ENCODE data around the gene CIAO3. TPM values are rescaled to one million over a fixed set of nuclear protein-coding genes. Genes with fewer than 3 reads are reported as not detected.
"Not testable (repeated sequence)": the region's sequence is repeated elsewhere in the genome, so short reads cannot be mapped to it uniquely, and the experiment has no call there.

The CIAO3 gene
- total and polyA plus RNA-seq, 7 donors = 12.3 to 43.0 (median 25.9) TPM

GRCh38 chr16:754656-755055 lies 13.9 kb upstream of the CIAO3 start:
- H3K4me3 ChIP-seq = no peak overlapping the region
- 58 to 64% (median 64%) methylated on average over 11 of the region's 11 CpGs for WGBS, 3 donors
- no peaks in the 10 kb centered on the region for H3K36me3 ChIP-seq (ENCODE audit: insufficient read depth in 1 of 2, low read depth in 1 of 2)
- no peaks in the 10 kb centered on the region for H3K9me3 ChIP-seq
- no peak for TF ChIP-seq CTCF (IDR thresholded peaks at IDR 0.05)
- DNase-seq = no peak
- H3K27ac ChIP-seq = no peak overlapping the region
- intact Hi-C loops (cut with DNase I) = no loop called here
- H3K4me1 ChIP-seq = no peaks in the 10 kb centered on the region
- H3K27me3 ChIP-seq (ENCODE audit: insufficient read depth in 3 of 3, low read length in 2 of 3) = peaks cover 0 to 39% (median 10%) of the 10 kb centered on the region in 3 donors
- no peak for ATAC-seq

DNA sequence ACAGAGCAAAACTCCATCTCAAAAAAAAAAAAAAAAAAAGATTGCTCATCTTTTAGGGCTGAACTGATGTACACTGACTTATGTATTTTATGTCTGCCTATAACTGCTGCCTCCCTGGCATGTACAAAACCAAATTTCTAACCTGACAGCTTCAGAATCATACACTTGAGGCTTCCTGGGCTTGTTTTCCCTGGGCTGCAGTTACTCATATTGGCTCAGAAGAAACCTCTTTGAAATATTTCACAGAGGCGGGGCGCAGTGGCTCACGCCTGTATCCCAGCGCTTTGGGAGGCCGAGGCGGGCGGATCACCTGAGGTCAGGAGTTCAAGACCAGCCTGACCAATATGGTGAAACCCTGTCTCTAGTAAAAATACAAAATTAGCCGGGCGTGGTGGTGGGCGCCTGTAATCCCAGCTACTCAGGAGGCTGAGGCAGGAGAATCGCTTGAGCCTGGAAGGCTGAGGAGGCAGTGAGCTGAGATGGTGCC lies 13.4 kb upstream of the CIAO3 start:
- 84 to 87% (median 86%) methylated on average over 11 of the region's 11 CpGs for WGBS, 3 donors
- H3K4me1 ChIP-seq; H3K27ac ChIP-seq; H3K9me3 ChIP-seq; intact Hi-C loops (cut with DNase I); H3K36me3 ChIP-seq (ENCODE audit: insufficient read depth in 1 of 2, low read depth in 1 of 2); H3K4me3 ChIP-seq; ATAC-seq; DNase-seq: not testable (repeated sequence)
- peaks cover 0 to 39% (median 9%) of the 10 kb centered on the region in 3 donors for H3K27me3 ChIP-seq (ENCODE audit: insufficient read depth in 3 of 3, low read length in 2 of 3)

GRCh38 chr16:752007-752312 lies 11.2 kb upstream of the CIAO3 start:
- Histone ChIP-seq H3K36me3 (ENCODE audit: insufficient read depth in 1 of 2, low read depth in 1 of 2) (no peaks in the 10 kb centered on the region), H3K4me1 (no peaks in the 10 kb centered on the region), H3K27me3 (ENCODE audit: insufficient read depth in 3 of 3, low read length in 2 of 3) (peaks cover 0 to 42% (median 8%) of the 10 kb centered on the region in 3 donors), H3K9me3 (no peaks in the 10 kb centered on the region), H3K4me3 (no peak overlapping the region), H3K27ac (no peak overlapping the region)
- intact Hi-C loops (cut with DNase I) = no loop called here
- ATAC-seq (no peak), DNase-seq (no peak)
- WGBS, 3 donors = 17 to 29% (median 17%) methylated on average over 8 to 10 of the region's 10 CpGs
- TF ChIP-seq CTCF (IDR thresholded peaks at IDR 0.05) = no peak

DNA sequence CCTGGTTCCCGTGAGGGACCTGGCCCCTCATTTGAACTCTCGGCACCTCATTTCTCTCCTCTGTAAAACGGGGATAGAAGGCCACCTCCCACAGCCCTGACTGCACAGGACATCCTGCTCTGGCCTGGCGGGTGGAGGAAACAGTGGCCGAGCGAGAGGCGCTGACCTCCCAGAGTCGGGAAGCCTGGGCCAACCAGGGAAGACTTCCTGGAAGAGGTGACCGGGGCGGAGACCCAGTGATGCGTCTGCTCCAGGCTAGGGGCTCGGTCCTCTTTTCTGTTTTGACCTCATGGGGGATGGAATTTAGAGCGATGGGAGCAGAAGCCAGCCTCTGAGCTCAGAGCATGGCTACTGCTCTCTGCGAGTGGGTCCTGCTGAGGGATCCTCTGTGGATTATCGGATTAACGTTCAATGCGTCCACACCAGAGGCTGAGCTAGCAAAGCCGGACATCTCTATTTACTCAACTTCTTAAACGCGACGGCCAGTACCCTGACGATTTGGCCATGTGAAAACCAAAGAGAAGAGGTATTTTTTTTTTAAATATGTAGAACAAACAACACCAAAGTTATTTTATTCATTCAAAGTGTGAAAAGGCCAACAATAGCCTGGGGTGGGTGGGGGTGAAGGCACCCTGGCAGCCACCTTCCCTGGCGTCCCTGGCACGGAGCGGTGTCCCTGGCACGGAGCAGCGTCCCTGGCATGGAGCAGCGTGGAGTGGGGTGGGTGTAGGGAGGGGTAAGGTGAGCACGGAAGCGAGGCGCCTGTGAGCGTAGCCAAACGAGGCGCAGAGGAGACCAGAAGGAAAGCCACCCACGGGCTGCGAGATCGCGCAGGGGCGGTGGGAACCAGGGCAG lies 10.6 kb upstream of the CIAO3 start:
- no peak for TF ChIP-seq CTCF (IDR thresholded peaks at IDR 0.05)
- DNase-seq = no peak
- 44 to 54% (median 45%) methylated on average over 36 to 39 of the region's 39 CpGs for WGBS, 3 donors
- H3K4me1 ChIP-seq = no peaks in the 10 kb centered on the region
- no peak for ATAC-seq
- intact Hi-C loops (cut with DNase I) = no loop called here
- peaks cover 0 to 38% (median 8%) of the 10 kb centered on the region in 3 donors for H3K27me3 ChIP-seq (ENCODE audit: insufficient read depth in 3 of 3, low read length in 2 of 3)
- H3K9me3 ChIP-seq = no peaks in the 10 kb centered on the region
- H3K27ac ChIP-seq = no peak overlapping the region
- H3K36me3 ChIP-seq (ENCODE audit: insufficient read depth in 1 of 2, low read depth in 1 of 2) = no peaks in the 10 kb centered on the region
- H3K4me3 ChIP-seq = no peak overlapping the region

GRCh38 chr16:750485-750884 lies 9.7 kb upstream of the CIAO3 start:
- Histone ChIP-seq H3K36me3 (ENCODE audit: insufficient read depth in 1 of 2, low read depth in 1 of 2) (no peaks in the 10 kb centered on the region), H3K27ac (no peak overlapping the region), H3K4me3 (no peak overlapping the region), H3K9me3 (no peaks in the 10 kb centered on the region), H3K4me1 (no peaks in the 10 kb centered on the region), H3K27me3 (ENCODE audit: insufficient read depth in 3 of 3, low read length in 2 of 3) (peaks cover 0 to 33% (median 8%) of the 10 kb centered on the region in 3 donors)
- TF ChIP-seq CTCF (IDR thresholded peaks at IDR 0.05) = no peak
- WGBS, 3 donors = 54 to 58% (median 56%) methylated on average over 9 of the region's 9 CpGs
- no peak for DNase-seq
- no peak for ATAC-seq
- intact Hi-C loops (cut with DNase I) = no loop called here
